IPS DF 6.9 (cell line): ENCODE data around the gene TMEM14C.
"Not testable (repeated sequence)": the region's sequence is repeated elsewhere in the genome, so short reads cannot be mapped to it uniquely, and the experiment has no call there.

Experiments
- DNase-seq: peaks from one replicate; pipeline ENCODE4 v3.0.0-alpha.2; 2013; ENCODE audit warnings: low read depth, low spot score
- H3K27ac ChIP-seq: one replicate; pipeline ENCODE4 v1.5.1; 2013; ENCODE audit warnings: low read length, control low read depth
- H3K27me3 ChIP-seq: 2 replicates; pipeline ENCODE4 v1.6.1; 2013; ENCODE audit warnings: mild to moderate bottlenecking, low read length; ENCODE audit not compliant: control insufficient read depth, insufficient read depth
- H3K36me3 ChIP-seq: 2 replicates; pipeline ENCODE4 v1.6.1; 2013; ENCODE audit warnings: low read length; ENCODE audit not compliant: control insufficient read depth, insufficient read depth
- H3K4me1 ChIP-seq: 2 replicates; pipeline ENCODE4 v1.6.1; 2013; ENCODE audit warnings: low read length; ENCODE audit not compliant: control insufficient read depth, insufficient read depth
- H3K4me3 ChIP-seq: 2 replicates; pipeline ENCODE4 v1.5.1; 2013; ENCODE audit warnings: mild to moderate bottlenecking, low read length
- H3K9me3 ChIP-seq: 2 replicates; pipeline ENCODE4 v1.6.1; 2013; ENCODE audit warnings: low read length, inconsistent platforms; ENCODE audit not compliant: control insufficient read depth, insufficient read depth
- WGBS: extraction: QIAGEN DNeasy Blood & Tissue Kit; methylation state at CpG from one replicate; pipeline ENCODE4 v1.1.7; 2013; ENCODE audit warnings: mixed read lengths, missing lambda C conversion rate; ENCODE audit not compliant: insufficient read length, insufficient coverage; 5-methylcytosine and 5-hydroxymethylcytosine counted together

Gene TMEM14C

GRCh38 chr6:10742251-10742650 is 19.4 kb downstream of the TMEM14C start:
- no peaks in the 10 kb centered on the region for H3K27me3 ChIP-seq
- no CpG with 5 or more reads among the region's 12 CpGs for whole genome bisulfite sequencing

GRCh38 chr6:10743515-10743914 is 20.6 kb downstream of the TMEM14C start:
- H3K27me3 ChIP-seq, result no peaks in the 10 kb centered on the region
- no CpG with 5 or more reads among the region's 6 CpGs for WGBS
- no peaks in the 10 kb centered on the region for H3K9me3 ChIP-seq
- no peaks in the 10 kb centered on the region for H3K36me3 ChIP-seq
- DNase-seq, result no peak
- H3K27ac ChIP-seq, result no peak overlapping the region
- no peak overlapping the region for H3K4me3 ChIP-seq
- no peaks in the 10 kb centered on the region for H3K4me1 ChIP-seq

More at GRCh38 chr6:10742251-10742650, 19.4 kb downstream of the TMEM14C start:
- H3K4me3 ChIP-seq, result no peak overlapping the region
- no peaks in the 10 kb centered on the region for H3K4me1 ChIP-seq
- no peak overlapping the region for H3K27ac ChIP-seq
- no peak for DNase-seq
- H3K36me3 ChIP-seq, result no peaks in the 10 kb centered on the region
- no peaks in the 10 kb centered on the region for H3K9me3 ChIP-seq

GRCh38 chr6:10745116-10745515 is 22.2 kb downstream of the TMEM14C start:
- H3K27ac ChIP-seq, result no peak overlapping the region
- H3K27me3 ChIP-seq, result no peaks in the 10 kb centered on the region
- no peak overlapping the region for H3K4me3 ChIP-seq
- no peak for DNase-seq
- no peaks in the 10 kb centered on the region for H3K36me3 ChIP-seq
- no CpG with 5 or more reads among the region's 5 CpGs for WGBS
- no peaks in the 10 kb centered on the region for H3K9me3 ChIP-seq
- no peaks in the 10 kb centered on the region for H3K4me1 ChIP-seq

- Histone ChIP-seq H3K9me3 (no peaks in the 10 kb centered on the region), H3K4me3 (peak overlapping the region; percentile 34; the same call in 1 of the 2 replicates), H3K4me1 (no peaks in the 10 kb centered on the region), H3K27ac (no peak overlapping the region), H3K27me3 (no peaks in the 10 kb centered on the region), H3K36me3 (peaks cover 3% of the 10 kb centered on the region; the same call in 1 of the 2 replicates)
- no CpG with 5 or more reads among the region's 9 CpGs for WGBS
- DNase-seq, result no peak
Measured at GRCh38 chr6:10746915-10747250, 24.0 kb downstream of the TMEM14C start.

GRCh38 chr6:10747251-10747972 is 24.5 kb downstream of the TMEM14C start, which contains the start of gene TMEM14B:
Gene TMEM14B, plus strand, starts transcription at chr6:10747805. Its CDS starts 1,441 bp downstream, at chr6:10749246.
- DNase-seq, result peak; percentile 93
- no peaks in the 10 kb centered on the region for H3K27me3 ChIP-seq
- no peaks in the 10 kb centered on the region for H3K9me3 ChIP-seq
- H3K27ac ChIP-seq, result no peak within 1 kb of the TSS
- WGBS, result no CpG with 5 or more reads among the region's 52 CpGs
- H3K36me3 ChIP-seq, result peaks cover 3% of the 10 kb centered on the region; the same call in 1 of the 2 replicates
- peak within 1 kb of the TSS; percentile 79; the same call in 1 of the 2 replicates for H3K4me3 ChIP-seq
- H3K4me1 ChIP-seq, result no peaks in the 10 kb centered on the region

- no peaks in the 10 kb centered on the region for H3K4me1 ChIP-seq
- peaks cover 8% of the 10 kb centered on the region; the same call in 1 of the 2 replicates for H3K36me3 ChIP-seq
- no peaks in the 10 kb centered on the region for H3K27me3 ChIP-seq
- no peak for DNase-seq
- H3K9me3 ChIP-seq, result no peaks in the 10 kb centered on the region
- H3K27ac ChIP-seq, result no peak overlapping the region
- no peak overlapping the region for H3K4me3 ChIP-seq
- WGBS, result no CpG with 5 or more reads among the region's 2 CpGs
Measured at GRCh38 chr6:10749734-10750133, 26.9 kb downstream of the TMEM14C start.

- no CpG with 5 or more reads among the region's 6 CpGs for WGBS
- not testable (repeated sequence) for H3K4me3 ChIP-seq, H3K27ac ChIP-seq, H3K4me1 ChIP-seq, H3K27me3 ChIP-seq, H3K36me3 ChIP-seq, H3K9me3 ChIP-seq, DNase-seq
Measured at GRCh38 chr6:10750568-10750967, 27.7 kb downstream of the TMEM14C start.

GRCh38 chr6:10751757-10752156 is 28.9 kb downstream of the TMEM14C start:
- H3K4me1 ChIP-seq, DNase-seq, H3K4me3 ChIP-seq, H3K27me3 ChIP-seq, H3K9me3 ChIP-seq, H3K27ac ChIP-seq: not testable (repeated sequence)
- peaks cover 11% of the 10 kb centered on the region; the same call in 1 of the 2 replicates for H3K36me3 ChIP-seq
- WGBS, result no CpG with 5 or more reads among the region's 5 CpGs

GRCh38 chr6:10756085-10756484 is 33.2 kb downstream of the TMEM14C start:
- DNase-seq, result no peak

GRCh38 chr6:10759312-10759839 is 36.5 kb downstream of the TMEM14C start:
- Histone ChIP-seq H3K36me3 (peaks cover 5% of the 10 kb centered on the region; the same call in 1 of the 2 replicates), H3K4me3 (no peak overlapping the region), H3K9me3 (no peaks in the 10 kb centered on the region), H3K4me1 (no peaks in the 10 kb centered on the region), H3K27me3 (no peaks in the 10 kb centered on the region), H3K27ac (no peak overlapping the region)
- DNase-seq, result peak; percentile 25
- no CpG with 5 or more reads among the region's 3 CpGs for WGBS

More at GRCh38 chr6:10756085-10756484, 33.2 kb downstream of the TMEM14C start:
- Histone ChIP-seq H3K36me3 (peaks cover 11% of the 10 kb centered on the region; the same call in 1 of the 2 replicates), H3K4me1 (no peaks in the 10 kb centered on the region), H3K27me3 (no peaks in the 10 kb centered on the region), H3K4me3 (no peak overlapping the region), H3K9me3 (no peaks in the 10 kb centered on the region), H3K27ac (no peak overlapping the region)
- no CpG with 5 or more reads among the region's 1 CpG for WGBS
